Measurements from ENCODE around the gene CSPG5. TPM values are rescaled to one million over a fixed set of nuclear protein-coding genes. Genes with fewer than 3 reads are reported as not detected.

CSPG5 gene
- total RNA-seq, 1 experiment from 2014 or later: 3.8 TPM

- ChIA-PET RAD21 (ENCODE audit: low non-redundant PET in 1 of 2, low total read pairs in 2 of 2, uncharacterized antibody in 2 of 2, unreplicated experiment in 2 of 2) (no interaction called here), POLR2A (no interaction called here), CTCF (no interaction called here)
- intact Hi-C loops (cut with micrococcal nuclease): no loop called here
- no peak overlapping the region for H2AFZ ChIP-seq (ENCODE audit: low read depth, low read length, poor library complexity, severe bottlenecking)
- H3K79me2 ChIP-seq (ENCODE audit: insufficient read depth, low read length): 0 out of 2 replicates have a peak, but pooled peaks cover 3% of the 10 kb centered on the region
- H3K4me3 ChIP-seq (replicated peaks in 1 of 2; ENCODE audit: low read depth in 1 of 2, low read length in 2 of 2): no peak overlapping the region
- no TSS peak for BruUV-seq (replicated peaks)
- H4K20me1 ChIP-seq (ENCODE audit: insufficient read depth): peaks cover 3% of the 10 kb centered on the region; the same call in 1 of the 2 replicates
- no peaks in the 10 kb centered on the region for H3K4me1 ChIP-seq (ENCODE audit: control insufficient read depth in 1 of 2, insufficient read depth in 2 of 2, low read length in 2 of 2)
- no peak for TF ChIP-seq TCF7L2 (IDR thresholded peaks at IDR 0.05; ENCODE audit: borderline replicate concordance, extremely low read depth, insufficient read depth, insufficient read length)
- no peaks in the 10 kb centered on the region for H3K9me3 ChIP-seq (ENCODE audit: control insufficient read depth in 1 of 2, insufficient read depth in 1 of 2, low read depth in 1 of 2, low read length in 2 of 2)
- H3K4me2 ChIP-seq (ENCODE audit: low read length): no peak overlapping the region
- no peaks in the 10 kb centered on the region for H3K27me3 ChIP-seq (ENCODE audit: insufficient read depth, low read length)
- H3K36me3 ChIP-seq (ENCODE audit: control insufficient read depth in 1 of 2, insufficient read depth in 2 of 2, low read length in 2 of 2): peaks cover 17 to 31% of the 10 kb centered on the region in 2 experiments
- H3K9ac ChIP-seq (ENCODE audit: low read length): no peak overlapping the region
- H3K9me2 ChIP-seq (ENCODE audit: insufficient read depth): no peaks in the 10 kb centered on the region
- ATAC-seq (no peak), DNase-seq (ENCODE audit: low read depth, low spot score) (no peak)
- no peak overlapping the region for H3K27ac ChIP-seq (ENCODE audit: low read depth, low read length)
Measured at GRCh38 chr3:47614788-47615187, 36.1 kb upstream of the CSPG5 start.

GRCh38 chr3:47613722-47614121, 35.1 kb upstream of the CSPG5 start:
- H3K79me2 ChIP-seq (ENCODE audit: insufficient read depth, low read length): no peaks in the 10 kb centered on the region
- no peak overlapping the region for H2AFZ ChIP-seq (ENCODE audit: low read depth, low read length, poor library complexity, severe bottlenecking)
- DNase-seq (ENCODE audit: low read depth, low spot score): no peak
- intact Hi-C loops (cut with micrococcal nuclease): no loop called here
- H3K9me2 ChIP-seq (ENCODE audit: insufficient read depth): no peaks in the 10 kb centered on the region
- no peak overlapping the region for H3K9ac ChIP-seq (ENCODE audit: low read length)
- ChIA-PET CTCF (no interaction called here), POLR2A (no interaction called here), RAD21 (ENCODE audit: low non-redundant PET in 1 of 2, low total read pairs in 2 of 2, uncharacterized antibody in 2 of 2, unreplicated experiment in 2 of 2) (no interaction called here)
- TF ChIP-seq MAX (IDR thresholded peaks at IDR 0.05) (no peak), SP1 (IDR thresholded peaks at IDR 0.05; ENCODE audit: low read depth) (no peak), POLR2A (IDR thresholded peaks at IDR 0.05; ENCODE audit: borderline replicate concordance, extremely low read depth, insufficient read depth, insufficient read length) (no peak), EZH2phosphoT487 (IDR thresholded peaks at IDR 0.05; ENCODE audit: borderline replicate concordance) (no peak), CEBPB (IDR thresholded peaks at IDR 0.05; ENCODE audit: low read depth) (no peak), EZH2 (IDR thresholded peaks at IDR 0.05) (no peak), JUND (IDR thresholded peaks at IDR 0.05) (no peak), TCF7L2 (IDR thresholded peaks at IDR 0.05; ENCODE audit: borderline replicate concordance, extremely low read depth, insufficient read depth, insufficient read length) (no peak), SRF (IDR thresholded peaks at IDR 0.05; ENCODE audit: low read depth) (no peak), REST (IDR thresholded peaks at IDR 0.05; ENCODE audit: low read depth) (no peak), SIN3A (IDR thresholded peaks at IDR 0.05; ENCODE audit: low read depth) (no peak), ZFX (IDR thresholded peaks at IDR 0.05) (no peak), YY1 (IDR thresholded peaks at IDR 0.05; ENCODE audit: extremely low read depth, insufficient replicate concordance, low read depth, low read length) (no peak), ATF3 (IDR thresholded peaks at IDR 0.05) (no peak), RAD21 (IDR thresholded peaks at IDR 0.05; ENCODE audit: low read depth) (no peak), ZBTB33 (IDR thresholded peaks at IDR 0.05; ENCODE audit: extremely low read depth, insufficient replicate concordance, low read length) (no peak), POLR2AphosphoS5 (IDR thresholded peaks at IDR 0.05; ENCODE audit: low read depth, low read length) (no peak)
- no peaks in the 10 kb centered on the region for H3K9me3 ChIP-seq (ENCODE audit: control insufficient read depth in 1 of 2, insufficient read depth in 1 of 2, low read depth in 1 of 2, low read length in 2 of 2)
- no peak overlapping the region for H3K4me3 ChIP-seq (replicated peaks in 1 of 2; ENCODE audit: low read depth in 1 of 2, low read length in 2 of 2)
- no peaks in the 10 kb centered on the region for H3K27me3 ChIP-seq (ENCODE audit: insufficient read depth, low read length)
- H3K4me2 ChIP-seq (ENCODE audit: low read length): no peak overlapping the region
- H3K27ac ChIP-seq (ENCODE audit: low read depth, low read length): no peak overlapping the region
- peaks cover 21 to 28% of the 10 kb centered on the region in 2 experiments for H3K36me3 ChIP-seq (ENCODE audit: control insufficient read depth in 1 of 2, insufficient read depth in 2 of 2, low read length in 2 of 2)
- BruUV-seq (replicated peaks): no TSS peak
- no peak for ATAC-seq
- H3K4me1 ChIP-seq (ENCODE audit: control insufficient read depth in 1 of 2, insufficient read depth in 2 of 2, low read length in 2 of 2): no peaks in the 10 kb centered on the region
- H4K20me1 ChIP-seq (ENCODE audit: insufficient read depth): peaks cover 3% of the 10 kb centered on the region; the same call in 1 of the 2 replicates

Data from HCT116 (cell line).